ENCODE measurements around the gene ZNF653. TPM values are rescaled to one million over a fixed set of nuclear protein-coding genes. Genes with fewer than 3 reads are reported as not detected.

ZNF653 gene
- polyA plus RNA-seq, 2 of the 4 experiments (the other 2 are of a cell fraction): 2.9 to 4.2 TPM

- TF ChIP-seq EHMT2 (IDR thresholded peaks at IDR 0.05; ENCODE audit: low read depth): no peak
Observed at GRCh38 chr19:11495481-11495880, 10.2 kb downstream of the ZNF653 start (continued).

GRCh38 chr19:11494634-11495285, 10.9 kb downstream of the ZNF653 start:
- Histone ChIP-seq H3K9me3 (no peaks in the 10 kb centered on the region), H3K4me2 (no peak overlapping the region), H3K4me3 (no peak overlapping the region), H3K27ac (no peak overlapping the region), H3K4me1 (peaks cover 4% of the 10 kb centered on the region)
- DNase-seq (ENCODE audit: low read depth in 1 of 2, low spot score in 1 of 2) (no peak), FAIRE-seq (no peak), ATAC-seq (no peak)
- CTCF ChIA-PET: interaction anchor here (0.6 to 4.3 kb wide), 7 partner anchors 8 to 230 kb away, joined by 3 to 26 read pairs (median 4); no protein-coding TSS in a partner anchor
- POLR2A ChIA-PET: no interaction called here
- TF ChIP-seq SMC3 (IDR thresholded peaks at IDR 0.05) (no peak), CBX8 (IDR thresholded peaks at IDR 0.05) (no peak), NFE2L2 (conservative IDR thresholded peaks at IDR 0.05; ENCODE audit: low read length) (no peak), RNF2 (IDR thresholded peaks at IDR 0.05; ENCODE audit: borderline replicate concordance, low read depth) (no peak), CBX2 (IDR thresholded peaks at IDR 0.05; ENCODE audit: borderline replicate concordance, low read depth) (no peak)
- 95% methylated on average over 18 of the region's 27 CpGs for WGBS (ENCODE audit: missing lambda C conversion rate)

GRCh38 chr19:11489378-11489777, 16.3 kb downstream of the ZNF653 start:
- DNase-seq (ENCODE audit: low read depth in 1 of 2, low spot score in 1 of 2) (no peak), ATAC-seq (no peak), FAIRE-seq (no peak)
- H3K4me2 ChIP-seq: no peak overlapping the region
- 91% methylated on average over 7 of the region's 7 CpGs for WGBS (ENCODE audit: missing lambda C conversion rate)
- H3K9me3 ChIP-seq: no peaks in the 10 kb centered on the region
- no peak overlapping the region for H3K27ac ChIP-seq
- no peak overlapping the region for H3K4me3 ChIP-seq
- POLR2A ChIA-PET: no interaction called here
- CTCF ChIA-PET: interaction anchor here (0.6 to 2.3 kb wide), 2 partner anchors 7 to 82 kb away, joined by 3 to 14 read pairs; no protein-coding TSS in a partner anchor
- no peak for TF ChIP-seq NFE2L2 (conservative IDR thresholded peaks at IDR 0.05; ENCODE audit: low read length)
- no peak for TF ChIP-seq JUNB (IDR thresholded peaks at IDR 0.05)
- TF ChIP-seq POLR2AphosphoS2 (conservative IDR thresholded peaks at IDR 0.05; ENCODE audit: low read length): no peak
- TF ChIP-seq EHF (CRISPR knock-in tag; IDR thresholded peaks at IDR 0.05): no peak
- TF ChIP-seq FOSB (CRISPR knock-in tag; IDR thresholded peaks at IDR 0.05): no peak
- TF ChIP-seq RFX5 (IDR thresholded peaks at IDR 0.05): no peak
- TF ChIP-seq ESRRA (IDR thresholded peaks at IDR 0.05; ENCODE audit: borderline replicate concordance, low read length): no peak
- TF ChIP-seq ZNF302 (CRISPR knock-in tag; IDR thresholded peaks at IDR 0.05): no peak
- TF ChIP-seq RAD21 (conservative IDR thresholded peaks at IDR 0.05 in 1 of 2, IDR thresholded peaks at IDR 0.05 in 1 of 2): no peak
- TF ChIP-seq NPAS2 (CRISPR knock-in tag; IDR thresholded peaks at IDR 0.05; ENCODE audit: borderline replicate concordance): no peak
- no peak for TF ChIP-seq HMGXB4 (CRISPR knock-in tag; IDR thresholded peaks at IDR 0.05; ENCODE audit: borderline replicate concordance)
- no peak for TF ChIP-seq HOXB5 (CRISPR knock-in tag; IDR thresholded peaks at IDR 0.05)
- TF ChIP-seq CHD2 (IDR thresholded peaks at IDR 0.05; ENCODE audit: low read length, partially characterized antibody): no peak
- TF ChIP-seq HES2 (IDR thresholded peaks at IDR 0.05): no peak
- no peak for TF ChIP-seq RCOR1 (IDR thresholded peaks at IDR 0.05; ENCODE audit: low read depth, low read length)
- no peak for TF ChIP-seq ZSCAN20 (CRISPR knock-in tag; IDR thresholded peaks at IDR 0.05)
- no peak for TF ChIP-seq NR3C1 (IDR thresholded peaks at IDR 0.05)
- TF ChIP-seq FOXS1 (CRISPR knock-in tag; IDR thresholded peaks at IDR 0.05): no peak
- TF ChIP-seq BHLHE40 (IDR thresholded peaks at IDR 0.05; ENCODE audit: low read depth, low read length): no peak
- H3K4me1 ChIP-seq: no peaks in the 10 kb centered on the region
